Measurements from ENCODE around the gene RMRP.

DNA sequence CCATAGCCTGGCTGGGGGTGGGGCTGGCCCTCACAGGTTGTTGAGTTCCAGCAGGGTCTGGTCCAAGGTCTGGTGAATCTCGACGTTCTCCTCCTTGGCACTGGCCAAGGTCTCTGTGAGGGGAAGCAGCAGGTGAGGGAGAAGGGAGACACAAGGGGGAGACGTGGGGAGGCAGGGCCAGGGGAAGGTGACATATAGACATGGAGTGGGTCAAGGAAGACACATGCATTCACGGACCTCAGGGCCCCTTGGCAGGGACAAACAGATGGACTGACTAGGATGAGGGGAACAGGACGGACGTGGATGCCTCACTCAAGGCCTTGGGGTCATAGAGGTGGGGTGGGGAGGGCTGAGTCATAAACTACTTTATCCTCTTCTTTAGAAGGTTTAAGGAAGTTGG, 24.2 kb upstream of the RMRP start:
- TF ChIP-seq, protein P1, sequence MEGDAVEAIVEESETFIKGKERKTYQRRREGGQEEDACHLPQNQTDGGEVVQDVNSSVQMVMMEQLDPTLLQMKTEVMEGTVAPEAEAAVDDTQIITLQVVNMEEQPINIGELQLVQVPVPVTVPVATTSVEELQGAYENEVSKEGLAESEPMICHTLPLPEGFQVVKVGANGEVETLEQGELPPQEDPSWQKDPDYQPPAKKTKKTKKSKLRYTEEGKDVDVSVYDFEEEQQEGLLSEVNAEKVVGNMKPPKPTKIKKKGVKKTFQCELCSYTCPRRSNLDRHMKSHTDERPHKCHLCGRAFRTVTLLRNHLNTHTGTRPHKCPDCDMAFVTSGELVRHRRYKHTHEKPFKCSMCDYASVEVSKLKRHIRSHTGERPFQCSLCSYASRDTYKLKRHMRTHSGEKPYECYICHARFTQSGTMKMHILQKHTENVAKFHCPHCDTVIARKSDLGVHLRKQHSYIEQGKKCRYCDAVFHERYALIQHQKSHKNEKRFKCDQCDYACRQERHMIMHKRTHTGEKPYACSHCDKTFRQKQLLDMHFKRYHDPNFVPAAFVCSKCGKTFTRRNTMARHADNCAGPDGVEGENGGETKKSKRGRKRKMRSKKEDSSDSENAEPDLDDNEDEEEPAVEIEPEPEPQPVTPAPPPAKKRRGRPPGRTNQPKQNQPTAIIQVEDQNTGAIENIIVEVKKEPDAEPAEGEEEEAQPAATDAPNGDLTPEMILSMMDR (conservative IDR thresholded peaks at IDR 0.05; ENCODE audit: low read length) = no peak
- TF ChIP-seq EZH2phosphoT487 (IDR thresholded peaks at IDR 0.05; ENCODE audit: borderline replicate concordance, low read depth, low read length) = no peak
